ENCODE data around the gene MORF4L1.
"Not testable (repeated sequence)": the region's sequence is repeated elsewhere in the genome, so short reads cannot be mapped to it uniquely, and the experiment has no call there.

Gene MORF4L1

DNA sequence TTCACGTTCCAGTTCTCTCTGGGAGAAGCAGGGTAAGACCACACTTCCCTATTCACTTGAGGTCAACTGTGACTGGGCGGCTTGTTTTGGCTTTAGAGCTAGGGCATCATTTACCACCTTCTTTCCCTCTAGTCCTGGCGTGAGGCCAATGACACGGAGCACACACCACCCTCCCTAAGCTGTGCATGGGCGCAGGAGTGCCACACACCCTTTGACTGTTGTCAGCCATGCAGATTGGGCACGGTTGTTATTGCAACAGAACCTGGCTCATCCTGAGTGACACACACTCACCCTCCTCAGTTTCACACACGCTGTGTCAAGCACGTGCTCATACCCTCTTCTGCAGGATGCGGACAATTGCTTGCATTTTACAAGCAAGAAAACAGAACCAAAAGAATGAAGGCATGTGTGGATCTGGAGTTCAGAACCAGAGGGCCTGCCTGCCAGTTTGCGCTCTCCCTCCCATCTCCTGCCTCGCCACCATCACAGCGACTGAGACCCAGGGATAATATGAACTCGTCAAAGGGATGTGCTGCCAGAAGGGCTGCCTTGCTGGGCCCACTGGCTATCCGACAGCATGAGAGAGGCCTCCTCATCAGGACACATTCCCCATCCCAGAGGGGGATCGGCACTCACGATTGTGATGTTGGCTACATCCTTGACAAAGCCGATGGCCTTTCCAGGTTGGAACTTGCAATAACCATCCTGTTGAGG lies 54.5 kb downstream of the MORF4L1 start:
- no peak for DNase-seq

DNA sequence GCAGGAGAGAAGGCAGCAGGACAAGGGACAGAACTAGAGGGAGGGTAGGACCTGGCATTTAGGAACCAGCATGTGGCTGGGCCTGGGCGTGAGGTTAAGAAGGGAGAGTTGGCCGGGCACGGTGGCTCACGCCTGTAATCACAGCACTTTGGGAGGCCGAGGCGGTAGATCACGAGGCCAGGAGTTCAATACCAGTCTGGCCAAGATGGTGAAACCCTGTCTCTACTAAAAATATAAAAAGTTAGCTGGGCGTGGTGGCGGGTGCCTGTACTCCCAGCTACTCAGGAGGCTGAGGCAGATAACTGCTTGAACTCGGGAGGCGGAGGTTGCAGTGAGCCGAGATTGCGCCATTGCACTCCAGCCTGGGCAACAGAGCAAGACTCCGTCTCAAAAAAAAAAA lies 55.5 kb downstream of the MORF4L1 start:
- DNase-seq = not testable (repeated sequence)

- no peak for DNase-seq
Measured at GRCh38 chr15:78928616-78929093, 56.0 kb downstream of the MORF4L1 start.

DNA sequence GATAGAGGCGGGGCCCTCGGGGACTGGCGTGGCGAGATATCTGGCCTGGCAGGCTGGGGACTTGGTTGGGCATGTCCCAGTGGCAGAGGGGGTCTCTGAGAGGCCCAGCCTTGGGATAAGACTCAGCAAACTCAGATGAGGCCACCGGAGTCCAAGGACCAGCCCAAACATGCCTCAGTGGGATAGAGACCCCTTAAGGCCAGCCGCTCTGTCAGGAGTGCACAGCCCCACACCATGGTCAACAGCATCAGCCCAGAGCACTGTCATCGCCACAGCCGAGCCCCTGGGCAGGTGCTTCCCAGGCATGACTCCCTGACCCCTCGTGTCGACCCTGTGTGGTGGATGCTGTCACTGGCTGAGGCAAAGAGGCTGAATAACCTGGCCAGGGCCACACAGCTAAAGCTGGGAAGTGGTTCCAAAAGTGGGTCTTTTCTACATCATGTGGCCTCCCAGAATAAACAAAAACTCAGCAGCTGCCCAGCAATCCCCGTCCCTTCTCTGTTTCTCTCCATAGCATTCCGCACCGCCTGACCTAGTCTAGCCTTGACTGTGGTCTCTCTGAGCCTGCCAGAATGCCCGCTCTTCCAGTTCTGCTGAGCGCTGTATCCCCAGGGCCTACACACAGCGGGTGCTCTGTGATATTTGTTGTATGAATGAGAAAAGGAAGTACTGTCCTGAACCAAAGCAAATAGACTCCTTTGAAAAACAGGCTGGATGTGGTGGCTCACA lies 57.0 kb downstream of the MORF4L1 start:
- no peak for DNase-seq

DNA sequence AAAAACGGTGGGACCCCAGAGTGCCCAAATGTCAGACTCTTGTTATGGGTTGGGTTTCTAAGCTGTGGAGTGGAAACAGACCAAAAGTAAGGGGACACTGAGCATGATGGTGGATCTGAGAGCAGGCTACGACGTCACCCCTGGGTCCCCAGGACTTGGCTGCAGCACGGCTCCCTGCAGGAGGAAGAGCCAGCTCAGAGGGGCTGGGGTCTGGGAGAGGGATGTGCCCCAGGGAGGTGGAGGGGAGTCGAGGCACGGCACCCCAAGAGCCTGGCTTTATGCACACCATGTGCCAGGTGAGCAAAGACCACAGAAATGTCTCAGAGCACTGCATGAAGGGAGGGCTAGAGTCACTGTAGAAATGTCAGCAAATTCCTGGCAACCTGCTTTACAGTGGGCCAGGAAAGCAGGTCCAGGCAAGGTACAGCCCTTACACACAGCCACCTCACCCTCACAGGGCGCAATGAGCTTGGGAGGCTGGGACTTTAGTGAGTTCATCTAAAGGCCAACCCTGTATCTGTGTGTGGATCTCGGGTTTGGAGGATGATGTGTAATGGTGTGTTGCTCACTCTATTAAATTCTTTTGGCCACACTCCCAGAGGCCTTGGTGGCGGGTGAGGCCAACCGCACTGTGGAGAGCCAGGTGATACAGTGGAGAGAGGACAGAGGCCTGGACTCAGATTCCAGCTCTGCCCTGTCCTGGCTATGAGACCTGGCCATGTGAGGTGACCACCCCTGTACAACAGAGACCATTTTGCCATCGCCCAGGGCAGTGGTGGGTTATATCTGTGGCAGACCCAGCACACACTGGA lies 58.1 kb downstream of the MORF4L1 start:
- DNase-seq = no peak

GRCh38 chr15:78931439-78932257 lies 59.0 kb downstream of the MORF4L1 start:
- DNase-seq = no peak

DNA sequence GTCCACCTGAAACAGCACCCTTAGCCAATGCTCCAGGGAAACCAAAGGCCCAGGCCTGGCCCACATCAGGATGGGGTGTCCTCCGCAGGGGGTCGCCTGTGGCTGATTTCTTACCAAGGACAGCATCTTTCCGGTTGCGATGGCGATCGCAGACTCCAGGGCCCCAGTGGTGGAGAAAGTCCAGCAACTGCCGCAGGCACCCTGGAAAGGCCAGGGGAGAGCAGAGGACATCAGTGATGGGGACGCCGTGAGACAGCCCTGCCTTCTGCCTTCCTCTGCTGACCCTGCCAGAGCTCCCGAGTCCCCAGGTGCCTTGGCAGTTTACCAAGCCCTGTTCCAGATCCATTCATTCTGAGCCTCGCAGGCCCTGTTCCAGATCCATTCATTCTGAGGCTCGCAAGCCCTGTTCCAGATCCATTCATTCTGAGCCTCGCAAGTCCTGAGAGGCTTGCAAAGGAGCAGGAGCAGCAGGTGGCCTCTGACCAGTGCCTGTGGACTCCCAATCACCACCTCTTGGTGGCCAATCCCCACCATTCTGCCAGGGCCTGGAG lies 59.6 kb downstream of the MORF4L1 start:
- DNase-seq = no peak

- DNase-seq = no peak
Measured at GRCh38 chr15:78933187-78933822, 60.6 kb downstream of the MORF4L1 start.

GRCh38 chr15:78933823-78934654 lies 61.3 kb downstream of the MORF4L1 start:
- no peak for DNase-seq

DNA sequence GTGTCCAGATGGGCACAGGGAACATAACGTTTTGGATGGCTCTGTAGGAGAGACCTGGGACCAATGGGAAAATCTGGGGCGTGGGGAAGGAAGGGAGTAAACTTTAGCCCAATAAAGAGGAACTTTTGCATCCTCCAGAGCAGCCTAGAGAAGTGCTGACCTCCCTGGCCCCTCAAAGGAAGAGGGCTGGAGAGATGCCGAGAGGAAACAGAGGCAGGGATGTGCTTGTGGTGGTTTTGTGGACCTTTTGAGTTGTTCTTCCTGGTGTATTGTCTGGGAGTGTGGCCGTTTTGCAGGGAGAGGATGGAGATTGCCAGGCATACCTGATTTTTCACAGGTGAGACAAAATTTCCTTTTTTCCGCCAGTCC lies 61.9 kb downstream of the MORF4L1 start:
- DNase-seq = no peak

DNA sequence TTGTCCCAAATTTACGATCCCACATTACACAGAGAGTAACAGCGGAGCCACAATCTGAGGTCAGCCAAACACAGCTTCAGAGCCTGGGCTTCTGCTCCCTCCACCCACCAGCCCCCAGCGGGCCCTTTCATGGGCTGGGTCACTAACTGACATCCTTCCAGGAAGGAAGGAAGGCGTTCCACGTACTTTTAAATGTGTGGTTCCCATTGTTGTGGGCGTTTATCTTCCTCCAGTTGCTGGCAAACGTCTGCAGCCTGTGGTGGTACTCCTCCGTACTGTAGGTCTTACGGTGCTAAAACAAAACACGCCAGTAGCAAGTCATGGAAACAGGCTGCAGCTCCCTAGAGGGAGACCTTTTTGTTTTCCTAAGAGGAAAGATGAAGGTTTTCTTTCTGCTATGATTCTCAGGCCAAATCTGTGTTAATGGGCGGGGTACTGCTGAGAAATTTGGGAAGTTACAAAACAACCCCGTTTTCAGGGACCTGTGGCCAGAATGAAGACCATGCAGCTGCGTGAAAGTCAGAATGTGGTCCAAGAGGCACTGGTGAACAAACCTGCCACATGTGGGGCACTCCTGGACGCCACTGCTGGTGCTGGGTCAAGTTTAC lies 64.5 kb downstream of the MORF4L1 start:
- no peak for DNase-seq

- no peak for DNase-seq
Measured at GRCh38 chr15:78938658-78939488, 66.2 kb downstream of the MORF4L1 start.

GRCh38 chr15:78942741-78943140 lies 70.1 kb downstream of the MORF4L1 start:
- DNase-seq = no peak

GRCh38 chr15:78943692-78944091 lies 71.0 kb downstream of the MORF4L1 start:
- no peak for DNase-seq

DNA sequence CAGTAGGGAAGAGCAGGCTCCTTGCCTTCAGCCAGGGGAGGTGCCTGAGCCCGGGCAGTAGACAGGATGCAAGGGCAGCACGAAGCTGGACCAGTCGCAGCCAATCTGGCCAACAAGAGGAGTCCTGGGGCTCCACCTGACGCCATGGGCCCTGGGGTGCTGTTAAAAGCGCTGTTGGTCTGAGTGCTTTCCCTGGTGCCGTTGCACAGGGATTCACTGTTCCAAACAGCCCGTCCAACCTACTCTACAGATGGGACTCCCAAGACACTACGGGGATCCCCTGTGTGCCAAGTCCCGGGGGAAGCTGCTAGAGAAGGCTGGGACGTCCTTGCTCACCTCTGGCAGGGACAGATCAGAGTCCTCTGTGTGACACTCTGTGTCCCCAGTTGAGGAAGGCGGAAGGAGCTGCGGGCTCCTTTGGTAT lies 71.5 kb downstream of the MORF4L1 start:
- no peak for DNase-seq

GRCh38 chr15:78944669-78945407 lies 72.1 kb downstream of the MORF4L1 start, which contains the start of gene CTSH:
Gene CTSH (minus strand): TSS chr15:78945046. CDS start chr15:78944981, 65 bp downstream.
- peak; percentile 59 for DNase-seq

GRCh38 chr15:78946493-78946892 lies 73.8 kb downstream of the MORF4L1 start:
- DNase-seq = no peak

DNA sequence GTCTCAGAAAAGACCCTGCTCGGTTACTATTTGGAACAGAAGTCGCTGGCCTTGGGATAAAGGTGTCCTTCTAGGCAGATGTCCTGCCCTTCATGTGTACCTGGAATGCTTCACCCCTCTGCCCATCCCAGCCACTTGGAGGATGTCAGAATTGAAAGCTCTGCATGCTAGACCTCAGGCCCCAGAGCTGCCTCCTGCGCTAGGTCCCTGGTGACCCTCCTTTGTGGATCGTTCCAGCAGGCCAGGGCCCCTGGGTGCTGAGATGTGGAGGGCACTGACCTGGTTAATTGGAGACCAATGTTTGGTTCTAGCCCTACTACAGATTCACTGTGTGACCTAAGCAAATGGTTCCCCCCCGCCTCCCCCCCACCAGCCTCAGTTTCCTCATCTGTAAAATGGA lies 74.8 kb downstream of the MORF4L1 start:
- DNase-seq = no peak
